Inferior parietal cortex (tissue), 1 donor: Measurements from ENCODE around the gene PARP15.
"Not testable (repeated sequence)": the region's sequence is repeated elsewhere in the genome, so short reads cannot be mapped to it uniquely, and the experiment has no call there.

Experiments
- DNase-seq: peaks from one replicate; pipeline ENCODE4 v3.0.0-alpha.2; 2016; ENCODE audit errors: extremely low spot score

Gene PARP15

GRCh38 chr3:122665881-122666280, 88.4 kb downstream of the PARP15 start:
- DNase-seq: no peak

GRCh38 chr3:122668930-122669730, 91.7 kb downstream of the PARP15 start:
- no peak for DNase-seq

- DNase-seq: no peak
Observed at GRCh38 chr3:122671553-122671952, 94.1 kb downstream of the PARP15 start.

- no peak for DNase-seq
Observed at GRCh38 chr3:122674339-122674738, 96.9 kb downstream of the PARP15 start.

GRCh38 chr3:122676759-122677158, 99.3 kb downstream of the PARP15 start:
- no peak for DNase-seq

GRCh38 chr3:122677216-122677615, 99.8 kb downstream of the PARP15 start:
- DNase-seq: no peak

- DNase-seq: no peak
Observed at GRCh38 chr3:122678506-122678905, 101.1 kb downstream of the PARP15 start.

GRCh38 chr3:122679085-122679881, 101.8 kb downstream of the PARP15 start:
- DNase-seq: peak; percentile 78

- DNase-seq: no peak
Observed at GRCh38 chr3:122679882-122680474, 102.5 kb downstream of the PARP15 start.

GRCh38 chr3:122680475-122681283, 103.2 kb downstream of the PARP15 start, which contains the start of gene PARP14:
TSS of gene PARP14 (plus strand) at chr3:122680839. CDS start at chr3:122680884, 45 bp downstream.
- peak; percentile 32 for DNase-seq

- no peak for DNase-seq
Observed at GRCh38 chr3:122681284-122681973, 104.0 kb downstream of the PARP15 start.

- no peak for DNase-seq
Observed at GRCh38 chr3:122681974-122682409, 104.5 kb downstream of the PARP15 start.

GRCh38 chr3:122682778-122683411, 105.4 kb downstream of the PARP15 start:
- not testable (repeated sequence) for DNase-seq

GRCh38 chr3:122687298-122687697, 109.8 kb downstream of the PARP15 start:
- DNase-seq: no peak
